Measurements from ENCODE around the gene COL27A1. TPM values are rescaled to one million over a fixed set of nuclear protein-coding genes. Genes with fewer than 3 reads are reported as not detected.

Gene COL27A1
- total and polyA plus RNA-seq, 2 experiments from 2014 or later, result 10.5 to 18.0 TPM

- no peak overlapping the region for H3K4me3 Mint-ChIP-seq
Observed at GRCh38 chr9:114169952-114170770, 14.8 kb downstream of the COL27A1 start.

GRCh38 chr9:114170771-114171461 is 15.6 kb downstream of the COL27A1 start:
- Mint-ChIP-seq H3K4me3 (no peak overlapping the region), H3K27ac (no peak overlapping the region), H3K36me3 (ENCODE audit: low read depth) (peaks cover 8% of the 10 kb centered on the region)

More at GRCh38 chr9:114169952-114170770, 14.8 kb downstream of the COL27A1 start:
- Histone ChIP-seq H3K4me1 (ENCODE audit: insufficient read depth) (no peaks in the 10 kb centered on the region), H3F3A (replicated peaks; ENCODE audit: low read depth) (no peaks in the 10 kb centered on the region), H3K27ac (ENCODE audit: low read depth) (no peak overlapping the region), H3K27me3 (ENCODE audit: insufficient read depth) (no peaks in the 10 kb centered on the region), H3K4me2 (no peak overlapping the region), H3K36me3 (ENCODE audit: insufficient read depth) (no peaks in the 10 kb centered on the region), H2AFZ (no peak overlapping the region), H3K79me2 (replicated peaks; ENCODE audit: insufficient read depth) (no peaks in the 10 kb centered on the region), H4K20me1 (replicated peaks; ENCODE audit: insufficient read depth) (no peaks in the 10 kb centered on the region; the same call in 1 of the 2 replicates), H3K9me2 (ENCODE audit: insufficient read depth) (no peaks in the 10 kb centered on the region), H3K4me3 (no peak overlapping the region)
- H3K9me3 Mint-ChIP-seq, result no peaks in the 10 kb centered on the region
- H3K27me3 Mint-ChIP-seq (ENCODE audit: insufficient read depth, low read depth, poor library complexity), result peaks cover 1% of the 10 kb centered on the region
- no peak overlapping the region for H3K27ac Mint-ChIP-seq
- peaks cover 8% of the 10 kb centered on the region for H3K36me3 Mint-ChIP-seq (ENCODE audit: low read depth)
- peaks cover 5% of the 10 kb centered on the region; the same call in 1 of the 3 replicates for H3K4me1 Mint-ChIP-seq
- ATAC-seq (no peak; the same call in 2 of the 3 replicates), DNase-seq (ENCODE audit: low spot score) (no peak)
- TF ChIP-seq EZH2 (IDR thresholded peaks at IDR 0.05; ENCODE audit: low read depth, unreplicated experiment) (no peak), REST (IDR thresholded peaks at IDR 0.05; ENCODE audit: unreplicated experiment) (no peak), ZNF331 (CRISPR knock-in tag; IDR thresholded peaks at IDR 0.05; ENCODE audit: low read depth) (no peak), STAT1 (IDR thresholded peaks at IDR 0.05; ENCODE audit: unreplicated experiment) (no peak)

More at GRCh38 chr9:114170771-114171461, 15.6 kb downstream of the COL27A1 start:
- Histone ChIP-seq H4K20me1 (replicated peaks; ENCODE audit: insufficient read depth) (no peaks in the 10 kb centered on the region; the same call in 1 of the 2 replicates), H3K4me2 (no peak overlapping the region), H3K27me3 (ENCODE audit: insufficient read depth) (no peaks in the 10 kb centered on the region), H3K9me2 (ENCODE audit: insufficient read depth) (no peaks in the 10 kb centered on the region), H3K27ac (ENCODE audit: low read depth) (no peak overlapping the region), H3K4me3 (no peak overlapping the region), H3F3A (replicated peaks; ENCODE audit: low read depth) (no peaks in the 10 kb centered on the region), H2AFZ (no peak overlapping the region), H3K4me1 (ENCODE audit: insufficient read depth) (no peaks in the 10 kb centered on the region), H3K79me2 (replicated peaks; ENCODE audit: insufficient read depth) (no peaks in the 10 kb centered on the region), H3K36me3 (ENCODE audit: insufficient read depth) (no peaks in the 10 kb centered on the region)
- peaks cover 1% of the 10 kb centered on the region for H3K27me3 Mint-ChIP-seq (ENCODE audit: insufficient read depth, low read depth, poor library complexity)
- peaks cover 5% of the 10 kb centered on the region; the same call in 1 of the 3 replicates for H3K4me1 Mint-ChIP-seq
- H3K9me3 Mint-ChIP-seq, result no peaks in the 10 kb centered on the region
- ATAC-seq (no peak), DNase-seq (ENCODE audit: low spot score) (no peak)
- no peak for TF ChIP-seq STAT1 (IDR thresholded peaks at IDR 0.05; ENCODE audit: unreplicated experiment)
- TF ChIP-seq CREB1 (CRISPR knock-in tag; IDR thresholded peaks at IDR 0.05; ENCODE audit: low read depth), result no peak

All from GM23338 (cell line).